NT2/D1 (cell line): ENCODE data around the gene TMEM11.

Source experiments
- SUZ12 ChIP-seq: IDR thresholded peaks from 2 replicates; pipeline ENCODE4 v1.6.1; 2011; ENCODE audit not compliant: insufficient read length, insufficient read depth; ENCODE audit errors: extremely low read depth
- YY1 ChIP-seq: IDR thresholded peaks from 2 replicates; pipeline ENCODE4 v1.6.1; 2011; ENCODE audit not compliant: insufficient read length, insufficient read depth

GRCh38 chr17:21163101-21163500 lies 50.9 kb downstream of the TMEM11 start:
- TF ChIP-seq YY1 (no peak), SUZ12 (no peak)
